Peyer's patch (tissue), 4 donors: ENCODE results near the gene PLD5.

Source experiments
- CTCF ChIP-seq, 6 experiments: fragments of 450-650 bp in 4 of 6; fragments of 200-600 bp in 2 of 6; sonication (generic) in 1 of 6; IDR thresholded peaks; one replicate each; pipeline ENCODE4 v1.5.1; 2017 to 2019; ENCODE audit warnings: antibody characterized with exemption in 6 of 6, mild to moderate bottlenecking in 3 of 6, moderate library complexity in 1 of 6
- POLR2A ChIP-seq, 2 donors: fragments of 450-650 bp; IDR thresholded peaks; one replicate each; pipeline ENCODE4 v1.5.1; 2017; ENCODE audit warnings: antibody characterized with exemption in 2 of 2, mild to moderate bottlenecking in 2 of 2, moderate library complexity in 2 of 2

- TF ChIP-seq POLR2A (IDR thresholded peaks at IDR 0.05) (no peak), CTCF (IDR thresholded peaks at IDR 0.05) (no peak)
Observed at GRCh38 chr1:242556759-242557158, 32.3 kb upstream of the PLD5 start.
